ENCODE data around the gene PDRG1. TPM values are rescaled to one million over a fixed set of nuclear protein-coding genes. Genes with fewer than 3 reads are reported as not detected.

Gene PDRG1
- total RNA-seq, 3 donors from 2014 or later, result 9.2 to 10.0 (median 9.9) TPM

DNA sequence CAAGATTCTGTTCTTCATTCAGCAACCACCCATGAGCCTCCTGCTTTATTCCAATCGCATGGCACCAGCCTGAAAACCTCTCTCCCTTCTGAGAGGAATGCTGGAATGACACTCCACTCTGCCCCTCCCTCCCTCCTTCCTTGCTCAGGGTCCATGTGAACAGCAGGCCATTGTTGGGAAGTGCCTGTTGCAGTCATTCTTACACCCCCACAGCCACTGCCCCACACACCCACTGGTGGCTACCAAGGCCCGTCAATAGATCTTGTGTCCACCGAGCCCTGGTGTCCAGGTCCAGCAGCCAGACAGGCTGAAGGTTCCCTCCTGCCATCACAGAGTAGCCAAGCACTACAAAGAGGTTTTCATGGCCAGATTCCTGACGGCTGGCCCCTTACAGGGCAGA lies 6.5 kb downstream of the PDRG1 start:
- intact Hi-C loops (cut with DNase I, micrococcal nuclease), result no loop called here
- H3K9me3 ChIP-seq, result no peaks in the 10 kb centered on the region
- no peak for DNase-seq
- no peak for TF ChIP-seq CTCF (IDR thresholded peaks at IDR 0.05)
- H3K4me3 ChIP-seq, result no peak overlapping the region
- H3K4me1 ChIP-seq (ENCODE audit: low read depth), result peaks cover under 1% of the 10 kb centered on the region
- peaks cover 24% of the 10 kb centered on the region for H3K36me3 ChIP-seq (ENCODE audit: low read depth)
- ATAC-seq, result no peak

DNA sequence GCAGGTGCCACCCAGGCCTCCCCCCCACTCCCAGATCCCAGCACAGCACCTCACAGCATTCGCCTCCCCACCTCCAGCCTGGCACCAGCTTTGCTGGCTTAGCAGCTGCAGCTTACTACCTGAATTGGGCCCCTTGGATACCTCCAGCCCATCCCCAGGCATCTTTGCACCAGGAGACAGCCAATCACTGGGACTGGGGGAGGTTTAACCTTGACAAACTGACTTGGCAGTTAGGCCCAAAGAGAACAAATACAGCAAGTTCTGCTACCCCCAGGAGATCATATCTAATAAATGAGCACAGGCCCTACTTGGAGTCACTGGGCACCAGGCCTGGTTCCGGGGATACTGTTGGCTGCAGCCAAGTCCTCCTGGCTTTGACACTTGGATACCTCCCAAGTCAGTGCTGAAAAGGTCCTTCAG lies 8.8 kb downstream of the PDRG1 start:
- H3K4me3 ChIP-seq, result no peak overlapping the region
- DNase-seq (no peak), ATAC-seq (no peak)
- no peak for TF ChIP-seq CTCF (IDR thresholded peaks at IDR 0.05)
- peaks cover 17% of the 10 kb centered on the region for H3K36me3 ChIP-seq (ENCODE audit: low read depth)
- intact Hi-C loops (cut with DNase I, micrococcal nuclease), result no loop called here
- H3K9me3 ChIP-seq, result no peaks in the 10 kb centered on the region
- H3K4me1 ChIP-seq (ENCODE audit: low read depth), result no peaks in the 10 kb centered on the region

GRCh38 chr20:31939661-31940060 lies 12.2 kb downstream of the PDRG1 start:
- Histone ChIP-seq H3K9me3 (no peaks in the 10 kb centered on the region), H3K4me1 (ENCODE audit: low read depth) (no peaks in the 10 kb centered on the region), H3K4me3 (no peak overlapping the region), H3K36me3 (ENCODE audit: low read depth) (no peaks in the 10 kb centered on the region)
- TF ChIP-seq CTCF (IDR thresholded peaks at IDR 0.05), result no peak
- DNase-seq (no peak), ATAC-seq (no peak)
- intact Hi-C loops (cut with DNase I, micrococcal nuclease), result no loop called here

- no peak for DNase-seq
- TF ChIP-seq CTCF (IDR thresholded peaks at IDR 0.05), result no peak
- no peaks in the 10 kb centered on the region for H3K4me1 ChIP-seq (ENCODE audit: low read depth)
- intact Hi-C loops (cut with DNase I, micrococcal nuclease), result no loop called here
- no peaks in the 10 kb centered on the region for H3K9me3 ChIP-seq
- no peaks in the 10 kb centered on the region for H3K36me3 ChIP-seq (ENCODE audit: low read depth)
- ATAC-seq, result no peak
- H3K4me3 ChIP-seq, result no peak overlapping the region
Measured at GRCh38 chr20:31937820-31938219, 14.0 kb downstream of the PDRG1 start.

- ATAC-seq, result no peak
- intact Hi-C loops (cut with DNase I, micrococcal nuclease), result no loop called here
- TF ChIP-seq CTCF (IDR thresholded peaks at IDR 0.05), result no peak
Measured at GRCh38 chr20:31936420-31936819, 15.4 kb downstream of the PDRG1 start.

More at GRCh38 chr20:31936420-31936819, 15.4 kb downstream of the PDRG1 start:
- H3K36me3 ChIP-seq (ENCODE audit: low read depth), result no peaks in the 10 kb centered on the region
- no peaks in the 10 kb centered on the region for H3K4me1 ChIP-seq (ENCODE audit: low read depth)
- no peak for DNase-seq
- no peaks in the 10 kb centered on the region for H3K9me3 ChIP-seq
- H3K4me3 ChIP-seq, result no peak overlapping the region

Data from mucosa of descending colon (tissue), 3 donors.